ENCODE data around the gene PGAM5.

GRCh38 chr12:132735496-132735895 lies 24.9 kb downstream of the PGAM5 start:
- TF ChIP-seq CTCF (IDR thresholded peaks at IDR 0.05) (no peak), POLR2A (IDR thresholded peaks at IDR 0.05) (no peak)
